Colon (tissue), 2 donors: ENCODE measurements around the gene S100P.

Experiments used
- FAIRE-seq: peaks from 2 replicates; lab custom pipeline; 2012; peaks lifted over from hg19 to GRCh38; lab: Jason Lieb, UNC
- donor health status: control.
- donor health status: control.

S100P gene

GRCh38 chr4:6724421-6725111, 30.9 kb downstream of the S100P start:
- FAIRE-seq: no peak

GRCh38 chr4:6725427-6725961, 31.8 kb downstream of the S100P start:
- peak; percentile 21 for FAIRE-seq

- no peak for FAIRE-seq
These were observed 33.6 kb downstream of the S100P start for GRCh38 chr4:6727081-6727942.

- FAIRE-seq: no peak
These were observed 34.2 kb downstream of the S100P start for GRCh38 chr4:6727943-6728250.

- FAIRE-seq: no peak
These were observed 34.8 kb downstream of the S100P start for GRCh38 chr4:6728320-6729029.

GRCh38 chr4:6730603-6731317, 37.1 kb downstream of the S100P start:
- FAIRE-seq: no peak

GRCh38 chr4:6731318-6731675, 37.6 kb downstream of the S100P start:
- FAIRE-seq: no peak

GRCh38 chr4:6731780-6732179, 38.1 kb downstream of the S100P start:
- FAIRE-seq: no peak

- no peak for FAIRE-seq
These were observed 39.0 kb downstream of the S100P start for GRCh38 chr4:6732441-6733357.

- no peak for FAIRE-seq
These were observed 39.9 kb downstream of the S100P start for GRCh38 chr4:6733358-6734164.

- FAIRE-seq: no peak
These were observed 40.6 kb downstream of the S100P start for GRCh38 chr4:6734165-6734786.

GRCh38 chr4:6739920-6740319, 46.2 kb downstream of the S100P start:
- FAIRE-seq: no peak

GRCh38 chr4:6740347-6740746, 46.7 kb downstream of the S100P start:
- no peak for FAIRE-seq

- FAIRE-seq: no peak
These were observed 48.8 kb downstream of the S100P start for GRCh38 chr4:6742507-6742906.

- FAIRE-seq: no peak
These were observed 49.3 kb downstream of the S100P start for GRCh38 chr4:6742989-6743388.
